Trophoblast cell (in vitro differentiated cells and primary cell): ENCODE data around the gene SLC7A5.
"Not testable (repeated sequence)": the region's sequence is repeated elsewhere in the genome, so short reads cannot be mapped to it uniquely, and the experiment has no call there.

Experiments
- DNase-seq, 2 donors: peaks; one replicate each; pipeline ENCODE4 v3.0.0-alpha.2; 2016
- H2AFZ ChIP-seq: 2 replicates; pipeline ENCODE4 v1.6.1; 2013; ENCODE audit warnings: low read length, moderate library complexity, mild to moderate bottlenecking; ENCODE audit not compliant: insufficient read depth, poor library complexity
- H2AK5ac ChIP-seq: 2 replicates; pipeline ENCODE4 v1.6.1; 2013; ENCODE audit warnings: mild to moderate bottlenecking, low read length
- H2BK120ac ChIP-seq: 2 replicates; pipeline ENCODE4 v1.6.1; 2013; ENCODE audit warnings: low read length, mild to moderate bottlenecking, moderate library complexity; ENCODE audit not compliant: insufficient read depth, poor library complexity
- H2BK12ac ChIP-seq: 2 replicates; pipeline ENCODE4 v1.6.1; 2013; ENCODE audit warnings: mild to moderate bottlenecking, low read length, moderate library complexity
- H2BK5ac ChIP-seq: 2 replicates; pipeline ENCODE4 v1.6.1; 2013; ENCODE audit warnings: low read length, low read depth, moderate library complexity, mild to moderate bottlenecking; ENCODE audit not compliant: poor library complexity
- H3K14ac ChIP-seq: 2 replicates; pipeline ENCODE4 v1.6.1; 2013; ENCODE audit warnings: mild to moderate bottlenecking, low read length
- H3K18ac ChIP-seq: 2 replicates; pipeline ENCODE4 v1.6.1; 2013; ENCODE audit warnings: mild to moderate bottlenecking, low read length
- H3K23ac ChIP-seq: 2 replicates; pipeline ENCODE4 v1.6.1; 2013; ENCODE audit warnings: low read length
- H3K27ac ChIP-seq: 2 replicates; pipeline ENCODE4 v1.5.1; 2013; ENCODE audit warnings: low read depth, mild to moderate bottlenecking, inconsistent platforms, low read length, moderate library complexity
- H3K27me3 ChIP-seq: 2 replicates; pipeline ENCODE4 v1.6.1; 2013; ENCODE audit warnings: inconsistent platforms, mild to moderate bottlenecking, low read length, moderate library complexity; ENCODE audit not compliant: insufficient read depth
- H3K36me3 ChIP-seq, 2 experiments: 1 replicate in 1 of 2; 2 replicates in 1 of 2; pipeline ENCODE4 v1.6.1; 2013; ENCODE audit warnings: low read length in 2 of 2, mild to moderate bottlenecking in 2 of 2, moderate library complexity in 1 of 2; ENCODE audit not compliant: insufficient read depth in 2 of 2, control insufficient read depth in 1 of 2
- H3K4ac ChIP-seq: 2 replicates; pipeline ENCODE4 v1.6.1; 2013; ENCODE audit warnings: low read depth, mild to moderate bottlenecking, low read length, moderate library complexity
- H3K4me1 ChIP-seq, 2 experiments: 1 replicate in 1 of 2; 2 replicates in 1 of 2; pipeline ENCODE4 v1.6.1; 2013; ENCODE audit warnings: low read length in 2 of 2, mild to moderate bottlenecking in 2 of 2, moderate library complexity in 1 of 2; ENCODE audit not compliant: insufficient read depth in 2 of 2, control insufficient read depth in 1 of 2
- H3K4me2 ChIP-seq: 2 replicates; pipeline ENCODE4 v1.6.1; 2013; ENCODE audit warnings: inconsistent platforms, mild to moderate bottlenecking, low read length, moderate library complexity
- H3K4me3 ChIP-seq: 2 replicates; pipeline ENCODE4 v1.5.1; 2013; ENCODE audit warnings: mild to moderate bottlenecking, low read depth, low read length, inconsistent platforms
- H3K79me1 ChIP-seq: one replicate; pipeline ENCODE4 v1.6.1; 2013; ENCODE audit warnings: low read length
- H3K79me2 ChIP-seq: 2 replicates; pipeline ENCODE4 v1.6.1; 2013; ENCODE audit warnings: low read length, mild to moderate bottlenecking; ENCODE audit not compliant: control insufficient read depth, insufficient read depth, poor library complexity
- H3K9ac ChIP-seq: 2 replicates; pipeline ENCODE4 v1.6.1; 2013; ENCODE audit warnings: mild to moderate bottlenecking, low read length
- H3K9me3 ChIP-seq: 2 replicates; pipeline ENCODE4 v1.6.1; 2013; ENCODE audit warnings: low read depth, mild to moderate bottlenecking, control low read depth, inconsistent platforms, low read length; ENCODE audit not compliant: insufficient read depth
- H4K12ac ChIP-seq: 2 replicates; pipeline ENCODE4 v1.6.1; 2013; ENCODE audit warnings: low read depth, mild to moderate bottlenecking, low read length, moderate library complexity
- H4K8ac ChIP-seq: 2 replicates; pipeline ENCODE4 v1.6.1; 2013; ENCODE audit warnings: low read depth, mild to moderate bottlenecking, low read length, moderate library complexity
- H4K91ac ChIP-seq: one replicate; pipeline ENCODE4 v1.6.1; 2013; ENCODE audit warnings: low read depth, mild to moderate bottlenecking, low read length, moderate library complexity
- WGBS: extraction: QIAGEN DNeasy Blood & Tissue Kit; methylation state at CpG from one replicate; pipeline ENCODE4 v1.1.7; 2013; ENCODE audit warnings: missing lambda C conversion rate; ENCODE audit not compliant: insufficient read length, insufficient coverage; ENCODE audit errors: extremely low coverage; 5-methylcytosine and 5-hydroxymethylcytosine counted together

The SLC7A5 gene

DNA sequence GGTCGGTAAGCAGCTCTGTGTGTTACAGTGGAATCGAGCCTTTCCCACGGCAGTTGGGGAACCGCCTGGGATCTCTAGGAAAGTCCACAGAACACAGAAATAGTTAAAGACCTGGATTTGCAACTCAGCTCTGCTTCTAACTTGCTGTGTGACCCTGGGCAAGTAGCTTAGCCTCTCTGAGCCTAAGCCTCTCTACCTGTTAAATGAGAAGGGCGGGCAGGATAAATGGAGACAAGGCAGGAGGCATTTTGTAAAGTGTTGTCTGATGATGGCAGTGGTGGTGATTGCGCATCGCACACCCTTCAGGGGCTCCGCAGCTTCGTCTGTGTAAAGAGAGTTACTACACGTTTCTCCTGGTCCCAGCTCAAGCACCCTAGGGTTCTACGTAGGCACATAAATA, 38.8 kb upstream of the SLC7A5 start:
- not testable (repeated sequence) for H3K18ac ChIP-seq, H3K4me3 ChIP-seq, H4K12ac ChIP-seq, H3K9me3 ChIP-seq, H3K27ac ChIP-seq, H2AFZ ChIP-seq, H2BK120ac ChIP-seq, H3K4ac ChIP-seq, H4K8ac ChIP-seq, H3K4me1 ChIP-seq, H3K14ac ChIP-seq, H2AK5ac ChIP-seq, H3K23ac ChIP-seq, H3K36me3 ChIP-seq, H3K27me3 ChIP-seq, DNase-seq, H2BK12ac ChIP-seq, H3K9ac ChIP-seq, H4K91ac ChIP-seq, H3K79me1 ChIP-seq, H3K4me2 ChIP-seq, H2BK5ac ChIP-seq, H3K79me2 ChIP-seq
- WGBS, result no CpG with 5 or more reads among the region's 11 CpGs

DNA sequence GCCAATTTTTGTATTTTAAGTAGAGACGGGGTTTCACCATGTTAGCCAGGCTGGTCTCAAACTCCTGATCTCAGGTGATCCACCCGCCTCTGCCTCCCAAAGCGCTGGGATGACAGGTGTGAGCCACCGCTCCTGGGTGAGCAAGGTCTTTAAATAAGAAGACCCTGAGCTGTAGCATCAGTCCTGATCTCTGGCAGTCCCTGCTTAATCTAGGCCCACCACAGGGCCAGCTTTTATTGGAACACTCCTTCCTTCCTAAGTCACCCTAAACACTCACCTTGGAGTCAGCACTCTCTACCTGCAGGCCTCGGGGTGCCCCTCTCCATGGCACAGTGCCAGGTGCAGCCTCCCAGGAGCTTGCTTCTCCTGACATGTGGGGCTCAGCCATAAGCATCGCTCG, 36.2 kb upstream of the SLC7A5 start:
- not testable (repeated sequence) for H3K23ac ChIP-seq, H3K27me3 ChIP-seq, H3K18ac ChIP-seq, H2BK5ac ChIP-seq, H3K9ac ChIP-seq, H3K36me3 ChIP-seq, H3K4me2 ChIP-seq, H3K9me3 ChIP-seq, H3K4ac ChIP-seq, H2BK12ac ChIP-seq, H3K79me2 ChIP-seq, H2AK5ac ChIP-seq, H2BK120ac ChIP-seq, H4K91ac ChIP-seq, H3K4me3 ChIP-seq, H3K4me1 ChIP-seq, H3K79me1 ChIP-seq, H4K8ac ChIP-seq, DNase-seq, H4K12ac ChIP-seq, H3K14ac ChIP-seq, H3K27ac ChIP-seq, H2AFZ ChIP-seq
- WGBS, result no CpG with 5 or more reads among the region's 7 CpGs

DNA sequence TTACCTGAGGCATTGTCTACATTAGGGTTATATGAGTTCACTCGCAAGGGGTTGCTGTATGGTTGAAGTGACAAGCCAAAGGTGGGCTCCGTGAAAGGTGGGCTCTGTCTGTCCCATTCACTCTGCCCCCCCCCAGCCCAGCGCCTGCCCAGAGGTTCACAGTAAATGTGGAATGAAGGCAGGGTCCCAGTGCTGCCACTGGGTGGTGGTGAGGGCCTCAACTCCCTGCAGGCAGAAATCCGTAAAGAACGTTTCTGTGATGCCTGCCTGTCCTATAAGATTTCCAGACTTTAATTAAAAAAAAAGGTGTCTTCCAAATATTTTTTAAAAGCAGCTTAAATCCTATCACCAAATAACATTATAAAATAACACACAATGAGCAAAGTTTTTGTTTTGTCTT, 35.7 kb upstream of the SLC7A5 start:
- H3K4ac ChIP-seq, H3K14ac ChIP-seq, H3K4me2 ChIP-seq, H3K79me2 ChIP-seq, DNase-seq, H2AFZ ChIP-seq, H4K12ac ChIP-seq, H2BK5ac ChIP-seq, H3K23ac ChIP-seq, H2BK120ac ChIP-seq, H3K27ac ChIP-seq, H3K4me1 ChIP-seq, H2BK12ac ChIP-seq, H4K91ac ChIP-seq, H3K36me3 ChIP-seq, H3K9me3 ChIP-seq, H3K18ac ChIP-seq, H3K9ac ChIP-seq, H3K27me3 ChIP-seq, H3K4me3 ChIP-seq, H3K79me1 ChIP-seq, H4K8ac ChIP-seq, H2AK5ac ChIP-seq: not testable (repeated sequence)
- WGBS, result no CpG with 5 or more reads among the region's 5 CpGs

GRCh38 chr16:87900489-87900888, 31.2 kb upstream of the SLC7A5 start:
- H3K14ac ChIP-seq, H2BK5ac ChIP-seq, H3K23ac ChIP-seq, DNase-seq, H3K18ac ChIP-seq, H3K4me2 ChIP-seq, H4K91ac ChIP-seq, H2AK5ac ChIP-seq, H3K79me1 ChIP-seq, H4K12ac ChIP-seq, H3K79me2 ChIP-seq, H2BK120ac ChIP-seq, H3K9ac ChIP-seq, H4K8ac ChIP-seq, H3K36me3 ChIP-seq, H2AFZ ChIP-seq, H3K27me3 ChIP-seq, H3K4me1 ChIP-seq, H2BK12ac ChIP-seq, H3K27ac ChIP-seq, H3K4ac ChIP-seq, H3K4me3 ChIP-seq, H3K9me3 ChIP-seq: not testable (repeated sequence)
- no CpG with 5 or more reads among the region's 12 CpGs for WGBS
